ENCODE results near the gene CCDC192.
A peak's percentile ranks its signal among the peaks of the same experiment; 100 is the strongest.

CCDC192 gene

DNA sequence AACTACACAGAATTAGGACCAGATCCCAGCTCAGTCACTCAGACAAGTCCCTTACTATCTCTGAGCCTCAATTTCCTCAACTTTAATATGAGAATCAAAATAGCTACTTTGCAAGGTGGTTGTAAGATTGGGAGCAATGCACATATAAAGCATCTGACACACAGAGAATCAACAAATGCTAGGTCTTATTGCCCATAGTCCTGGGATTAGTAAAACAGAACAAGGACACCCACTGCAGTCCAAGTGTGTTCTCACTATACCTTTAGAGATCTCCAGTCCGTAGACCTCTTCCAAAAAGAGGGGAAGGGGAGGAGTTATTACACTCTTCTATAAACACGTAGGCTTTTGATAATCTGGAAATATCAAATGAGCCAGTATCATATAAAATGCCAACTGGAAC is 190.0 kb downstream of the CCDC192 start:
- no peak for DNase-seq

DNA sequence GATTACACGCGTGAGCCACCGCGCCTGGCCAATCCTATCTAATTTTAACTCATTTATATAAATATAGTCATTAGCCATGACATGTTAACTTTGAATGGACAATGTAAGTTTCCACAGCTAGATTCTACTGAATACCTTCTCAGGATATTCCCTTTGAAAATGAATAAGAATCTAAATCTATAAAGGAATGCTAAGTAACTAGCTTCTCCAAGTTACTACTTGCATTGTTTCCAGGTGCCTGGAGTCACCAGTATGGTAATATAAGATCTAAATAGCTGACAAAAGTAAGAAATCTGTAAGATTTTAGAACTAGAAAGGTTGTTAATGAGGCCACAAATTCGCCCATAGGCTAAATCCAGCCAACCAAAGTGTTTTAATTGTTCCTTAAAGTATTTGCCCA is 191.3 kb downstream of the CCDC192 start:
- DNase-seq: no peak

- no peak for DNase-seq
These were observed 195.5 kb downstream of the CCDC192 start for GRCh38 chr5:127898551-127899213.

DNA sequence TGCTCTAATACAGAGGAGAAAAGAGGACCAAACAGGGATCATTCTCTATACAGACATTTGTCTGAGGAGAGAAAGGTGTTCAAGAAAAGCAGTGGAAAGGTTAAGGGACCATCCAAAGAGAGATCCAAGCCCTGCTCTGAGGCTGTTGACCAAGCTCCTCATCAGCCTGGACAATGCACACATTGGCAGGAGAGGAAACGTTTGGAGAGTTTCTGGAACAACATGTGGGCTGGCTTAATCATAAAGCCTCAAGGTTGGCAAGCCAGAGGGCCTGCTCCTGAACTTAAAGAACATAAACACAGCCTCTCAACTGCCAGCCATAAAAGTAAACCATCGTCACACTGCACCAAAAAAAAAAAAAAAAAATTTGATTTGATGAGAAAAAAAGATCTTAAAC is 196.0 kb downstream of the CCDC192 start:
- DNase-seq: no peak

GRCh38 chr5:127906562-127907204 is 203.5 kb downstream of the CCDC192 start:
- DNase-seq: no peak

GRCh38 chr5:127907907-127908306 is 204.7 kb downstream of the CCDC192 start:
- DNase-seq: no peak

GRCh38 chr5:127909066-127909465 is 205.9 kb downstream of the CCDC192 start:
- DNase-seq: no peak

DNA sequence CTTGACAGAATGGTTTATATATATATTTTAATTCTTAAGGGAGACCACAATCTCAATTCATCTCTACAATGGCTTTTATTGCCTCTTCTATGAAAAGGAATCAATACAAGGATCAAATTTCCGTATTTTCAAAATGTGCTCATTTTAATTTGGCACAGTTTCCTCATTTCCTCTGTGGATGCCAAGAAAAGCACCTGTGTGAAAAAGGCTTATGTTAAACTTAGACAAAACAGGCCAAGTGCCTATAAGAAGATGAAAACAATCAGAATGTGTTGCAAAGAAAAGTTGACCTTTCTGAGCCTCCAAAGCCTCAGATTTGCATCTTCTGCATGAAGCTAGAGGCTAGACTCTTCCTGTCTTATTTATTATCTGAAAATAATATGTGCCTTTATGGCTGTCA is 206.6 kb downstream of the CCDC192 start:
- peak; percentile 40 for DNase-seq

DNA sequence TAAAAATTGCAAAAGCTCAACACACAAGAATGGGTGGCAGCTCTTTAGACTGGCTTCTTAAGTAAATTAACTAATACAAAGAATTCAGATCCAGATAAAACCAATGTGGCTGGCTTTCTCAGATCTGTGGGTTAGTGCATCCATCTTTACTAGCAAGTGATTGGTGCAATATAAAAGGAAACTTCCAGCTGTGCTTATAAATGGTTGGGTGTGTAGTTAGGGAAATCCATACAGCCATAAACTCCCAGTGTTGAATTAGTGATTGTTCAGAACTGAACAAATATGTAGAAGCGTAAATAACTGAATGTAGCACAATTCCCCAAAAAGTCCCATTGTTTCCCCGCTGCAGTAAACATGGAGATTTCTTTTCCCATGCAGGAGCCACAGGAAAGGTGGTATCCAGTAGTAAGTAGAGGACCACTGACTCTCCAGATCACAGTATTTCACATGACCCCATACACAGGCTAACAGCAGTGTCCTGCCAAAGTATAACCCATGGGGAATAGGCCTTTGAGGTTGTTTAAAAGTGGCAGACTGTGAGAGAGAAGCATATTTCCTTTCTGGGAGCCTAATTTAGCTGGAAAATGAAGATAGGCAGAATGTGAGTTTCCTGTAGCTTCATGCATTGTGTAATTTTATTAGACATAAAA is 207.2 kb downstream of the CCDC192 start:
- DNase-seq: no peak

DNA sequence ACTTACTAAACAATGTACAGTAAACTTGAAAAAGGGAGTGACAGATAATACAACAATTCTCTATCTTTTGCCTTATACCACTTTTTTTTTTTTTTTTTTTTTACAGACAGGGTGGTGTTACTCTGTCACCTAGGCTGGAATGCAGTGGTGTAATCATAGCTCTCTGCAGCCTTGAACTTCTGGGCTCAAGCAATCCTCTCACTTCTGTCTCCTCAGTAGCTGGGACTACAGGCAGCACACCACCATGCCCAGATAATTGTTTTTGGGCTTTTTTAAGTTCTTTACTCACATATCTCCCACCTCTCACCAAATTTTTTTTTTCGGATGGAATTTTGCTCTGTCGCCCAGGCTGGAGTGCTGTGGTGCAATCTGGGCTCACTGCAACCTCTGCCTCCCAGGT is 208.4 kb downstream of the CCDC192 start:
- DNase-seq: no peak

DNA sequence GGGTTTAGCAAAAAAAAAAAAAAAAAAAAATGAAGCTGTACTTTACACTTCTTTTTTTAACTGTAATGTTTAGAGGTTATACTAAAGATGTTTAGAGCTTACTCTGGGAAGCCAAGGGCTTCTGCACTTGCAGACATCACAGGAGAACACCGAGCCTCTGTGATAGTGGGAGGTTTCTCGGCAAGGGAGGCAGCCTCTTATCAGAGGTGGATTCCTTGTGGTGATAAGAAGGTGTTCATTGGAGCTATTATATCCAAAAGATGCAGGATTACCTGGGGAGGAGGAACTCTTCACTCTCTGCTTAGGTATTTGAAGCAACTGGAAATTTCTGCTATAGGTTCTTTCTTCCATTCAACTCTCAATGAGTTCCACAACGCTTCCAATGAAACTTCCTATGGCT is 209.2 kb downstream of the CCDC192 start:
- no peak for DNase-seq

DNA sequence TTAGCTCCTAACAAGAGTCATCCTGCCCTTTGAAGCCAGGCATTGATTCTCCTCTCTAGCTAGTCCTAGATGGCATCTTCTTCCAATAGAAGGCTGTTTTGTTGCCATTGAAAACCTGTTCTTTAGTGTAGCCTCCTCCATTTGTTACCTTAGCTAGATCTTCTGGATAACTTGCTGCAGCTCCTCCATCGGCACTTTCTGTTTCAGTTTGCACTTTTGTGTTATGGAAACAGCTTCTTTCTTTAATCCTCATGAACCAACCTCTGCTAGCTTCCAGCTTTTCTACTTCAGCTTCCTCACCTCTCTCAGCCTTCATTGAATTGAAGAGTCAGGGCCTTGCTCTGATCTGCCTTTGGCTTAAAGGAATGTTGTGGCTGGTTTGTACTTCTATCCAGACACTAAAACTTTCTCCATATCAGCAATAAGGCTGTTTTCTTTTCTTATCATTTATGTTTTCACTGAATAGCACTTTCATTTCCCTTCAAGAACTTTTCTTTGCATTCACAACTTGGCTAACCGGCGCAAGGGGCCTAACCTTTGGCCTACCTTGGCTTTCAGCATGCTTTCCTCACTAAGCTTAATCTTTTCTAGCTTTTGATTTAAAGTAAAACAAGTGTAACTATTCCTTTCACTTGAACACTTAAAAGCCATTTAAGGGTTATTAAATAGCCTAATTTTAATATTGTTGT is 213.8 kb downstream of the CCDC192 start:
- no peak for DNase-seq

DNA sequence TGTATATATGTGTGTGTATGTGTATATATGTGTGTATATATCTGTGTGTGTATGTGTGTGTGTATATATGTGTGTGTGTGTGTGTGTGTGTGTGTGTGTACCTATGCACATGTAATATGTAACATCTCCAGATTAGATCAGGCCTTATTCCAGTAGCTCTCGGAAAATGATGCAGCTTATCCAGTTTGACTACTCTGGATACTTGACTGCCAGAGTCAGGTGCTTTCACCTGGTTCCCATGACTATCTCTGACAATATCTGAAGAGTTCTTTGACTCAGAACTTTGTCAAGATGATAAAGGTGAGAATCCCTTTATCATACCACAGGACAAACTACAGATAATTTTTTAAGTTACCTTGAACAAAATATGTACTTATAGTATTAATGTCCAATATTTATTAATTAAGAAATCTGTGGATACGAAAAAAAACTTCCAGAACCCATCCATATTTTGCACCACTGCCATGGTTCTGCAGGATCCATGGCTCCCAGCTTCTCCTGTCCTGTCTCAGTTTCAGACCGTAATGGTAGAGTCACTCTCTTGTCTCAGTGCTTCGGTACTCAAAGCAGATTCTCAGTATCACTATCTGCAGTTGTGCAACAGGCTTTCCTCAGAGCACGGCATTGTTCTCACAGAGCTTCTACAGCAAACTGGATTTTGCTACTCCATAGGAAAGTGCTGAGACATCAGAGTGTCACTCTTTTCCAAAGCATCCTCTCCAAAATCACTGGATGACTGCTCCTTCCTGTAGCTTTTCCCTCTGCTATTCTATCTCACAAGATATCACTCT is 216.0 kb downstream of the CCDC192 start:
- no peak for DNase-seq

DNA sequence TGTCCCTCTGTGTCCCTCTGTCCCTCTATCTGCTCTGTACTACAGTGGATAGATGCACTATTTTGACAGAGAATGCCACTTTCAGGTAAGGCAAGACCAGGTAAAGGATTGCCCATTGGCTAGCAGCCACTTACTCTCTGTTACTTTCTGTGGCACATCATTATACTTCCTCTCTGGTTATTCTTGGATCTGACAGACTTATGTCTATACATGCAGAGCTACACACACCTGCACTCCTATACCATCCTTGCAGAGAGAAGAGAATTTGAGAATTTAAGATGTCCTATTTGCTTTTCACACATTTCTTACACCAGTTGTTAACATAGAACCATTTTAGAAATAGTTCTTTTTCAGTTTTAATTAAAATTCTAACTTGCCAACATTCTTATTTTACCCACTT is 216.6 kb downstream of the CCDC192 start:
- no peak for DNase-seq

DNA sequence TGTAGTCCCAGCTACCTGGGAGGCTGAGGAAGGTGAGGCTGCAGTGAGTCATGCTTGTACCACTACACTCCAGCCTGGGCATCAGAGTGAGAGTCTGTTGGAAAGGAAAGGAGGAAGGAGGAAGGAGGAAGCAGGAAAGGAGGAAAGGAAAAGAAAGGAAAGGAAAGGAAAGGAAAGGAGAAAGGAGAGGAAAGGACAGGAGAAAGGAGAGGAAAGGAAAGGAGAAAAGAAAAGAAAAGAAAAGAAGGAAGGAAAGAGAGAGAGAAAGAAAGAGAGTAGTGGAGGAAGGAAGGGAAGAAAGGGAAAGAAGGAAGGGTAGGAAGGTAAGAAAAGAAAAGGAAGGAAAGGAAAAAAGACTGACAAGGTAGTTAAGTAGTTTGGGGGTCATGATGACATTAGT is 217.7 kb downstream of the CCDC192 start:
- DNase-seq: no peak

DNA sequence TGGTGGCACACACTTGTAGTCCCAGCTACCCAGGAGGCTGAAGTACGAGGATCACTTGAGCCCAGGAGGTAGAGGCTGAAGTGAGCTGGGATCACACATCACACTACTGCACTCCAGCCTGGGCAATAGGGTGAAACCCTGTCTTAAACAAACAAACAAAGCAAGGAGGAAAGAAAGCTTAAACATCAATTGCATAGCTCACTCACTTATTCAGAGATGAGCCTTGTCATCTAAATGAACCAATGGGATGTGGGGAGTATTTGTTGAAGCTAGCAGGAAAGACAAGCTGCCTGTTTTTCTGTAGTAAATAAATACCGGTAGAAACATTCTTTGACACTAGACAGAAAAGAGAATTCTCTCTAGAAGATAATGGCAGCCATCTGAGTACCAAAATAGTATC is 219.4 kb downstream of the CCDC192 start:
- no peak for DNase-seq

GRCh38 chr5:127923804-127924570 is 220.8 kb downstream of the CCDC192 start:
- DNase-seq: no peak

DNA sequence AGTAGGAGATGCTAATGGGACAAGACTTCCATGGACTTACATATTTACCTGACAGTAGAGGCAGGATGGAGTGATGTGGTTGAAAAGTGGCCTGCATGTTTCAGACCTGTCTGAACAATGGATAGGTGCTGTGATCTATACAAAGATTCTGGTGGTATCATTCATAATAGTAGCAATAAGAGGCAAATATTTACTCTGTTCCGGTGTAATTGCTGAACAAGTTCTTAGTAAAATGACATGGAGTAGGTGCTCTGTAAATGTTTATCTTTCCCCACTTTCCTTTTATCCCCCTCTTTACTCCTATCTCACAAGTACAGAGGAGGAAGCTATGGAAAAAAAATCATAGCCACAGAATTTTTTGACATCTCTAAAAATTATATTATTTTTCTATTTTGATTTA is 221.4 kb downstream of the CCDC192 start:
- peak; percentile 63 for DNase-seq

DNA sequence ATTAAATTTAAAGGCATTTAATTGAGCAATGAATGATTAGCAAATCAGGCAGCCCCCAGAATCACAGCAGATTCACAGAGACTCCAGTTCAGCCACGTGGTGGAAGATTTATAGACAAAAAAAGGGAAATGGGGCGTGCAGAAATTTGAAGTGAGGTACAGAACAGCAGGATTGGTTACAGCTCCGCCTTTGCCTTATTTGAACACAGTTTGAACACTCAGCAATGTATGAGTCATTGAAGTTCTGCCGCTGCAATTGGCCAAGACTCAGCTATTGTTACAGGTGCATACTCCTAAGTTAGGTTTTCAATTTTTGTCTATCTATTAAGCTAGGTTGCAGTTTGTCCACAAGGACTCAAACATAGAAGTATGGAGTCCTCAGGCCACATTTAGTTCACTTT is 222.7 kb downstream of the CCDC192 start:
- no peak for DNase-seq

- no peak for DNase-seq
These were observed 223.8 kb downstream of the CCDC192 start for GRCh38 chr5:127926974-127927373.

DNA sequence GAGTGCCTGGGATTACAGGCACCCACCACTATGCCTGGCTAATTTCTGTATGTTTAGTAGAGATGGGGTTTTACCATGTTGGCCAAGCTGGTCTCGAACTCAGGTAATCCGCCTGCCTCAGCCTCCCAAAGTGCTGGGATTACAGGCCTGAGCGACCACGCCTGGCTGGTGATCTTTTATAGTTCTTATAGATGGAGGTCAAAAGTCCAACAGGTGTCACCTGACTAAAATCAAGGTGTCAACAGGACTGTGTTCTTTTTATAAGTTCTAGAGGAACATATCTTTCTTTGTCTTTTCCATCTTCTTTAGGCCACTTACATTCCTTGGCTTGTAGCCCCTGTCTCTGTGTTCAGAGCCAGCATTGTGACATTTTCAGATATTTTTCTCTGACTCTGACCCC is 224.9 kb downstream of the CCDC192 start:
- DNase-seq: no peak

- no peak for DNase-seq
These were observed 227.1 kb downstream of the CCDC192 start for GRCh38 chr5:127930311-127930710.
